Measurements from ENCODE around the gene ACAD11.
"Not testable (repeated sequence)": the region's sequence is repeated elsewhere in the genome, so short reads cannot be mapped to it uniquely, and the experiment has no call there.

Gene ACAD11

GRCh38 chr3:132596816-132597433, 62.7 kb downstream of the ACAD11 start, which contains the start of gene ACKR4:
Gene ACKR4 (plus strand): TSS chr3:132597270. CDS start chr3:132600398, 3,128 bp downstream.
- no peak for DNase-seq

- DNase-seq: no peak
Measured at GRCh38 chr3:132596326-132596725, 63.3 kb downstream of the ACAD11 start.

GRCh38 chr3:132595014-132595413, 64.6 kb downstream of the ACAD11 start:
- DNase-seq: no peak

GRCh38 chr3:132594498-132594897, 65.1 kb downstream of the ACAD11 start:
- no peak for DNase-seq

GRCh38 chr3:132593947-132594323, 65.7 kb downstream of the ACAD11 start:
- DNase-seq: no peak

- DNase-seq: no peak
Measured at GRCh38 chr3:132593241-132593946, 66.2 kb downstream of the ACAD11 start.

GRCh38 chr3:132592216-132592615, 67.4 kb downstream of the ACAD11 start:
- DNase-seq: no peak

GRCh38 chr3:132587401-132587800, 72.2 kb downstream of the ACAD11 start:
- no peak for DNase-seq

- no peak for DNase-seq
Measured at GRCh38 chr3:132573797-132574211, 85.8 kb downstream of the ACAD11 start.

GRCh38 chr3:132570016-132570415, 89.6 kb downstream of the ACAD11 start:
- DNase-seq: no peak

GRCh38 chr3:132569580-132569979, 90.0 kb downstream of the ACAD11 start:
- DNase-seq: no peak

GRCh38 chr3:132569153-132569552, 90.5 kb downstream of the ACAD11 start:
- DNase-seq: no peak

- no peak for DNase-seq
Measured at GRCh38 chr3:132568422-132568821, 91.2 kb downstream of the ACAD11 start.

- no peak for DNase-seq
Measured at GRCh38 chr3:132564070-132564465, 95.5 kb downstream of the ACAD11 start.

- no peak for DNase-seq
Measured at GRCh38 chr3:132563420-132564069, 96.1 kb downstream of the ACAD11 start.

- no peak for DNase-seq
Measured at GRCh38 chr3:132561003-132561402, 98.6 kb downstream of the ACAD11 start.

GRCh38 chr3:132556508-132557159, 103.0 kb downstream of the ACAD11 start:
- DNase-seq: no peak

GRCh38 chr3:132556036-132556386, 103.6 kb downstream of the ACAD11 start:
- not testable (repeated sequence) for DNase-seq

GRCh38 chr3:132555306-132556035, 104.1 kb downstream of the ACAD11 start:
- DNase-seq: no peak

- no peak for DNase-seq
Measured at GRCh38 chr3:132554437-132554836, 105.2 kb downstream of the ACAD11 start.

GRCh38 chr3:132553826-132554225, 105.8 kb downstream of the ACAD11 start:
- DNase-seq: no peak

- DNase-seq: no peak
Measured at GRCh38 chr3:132550579-132551305, 108.9 kb downstream of the ACAD11 start.

All from NCI-H1694 (cell line).